GM21619 (cell line): ENCODE measurements around the gene GRIA1.

ENCODE experiments used
- ATAC-seq: cut with Tn5 transposase; IDR thresholded peaks from one replicate; pipeline ENCODE4 v1.9.1; 2021; ENCODE audit not compliant: unreplicated experiment

GRIA1 gene

GRCh38 chr5:153490118-153491037 is at the start of gene GRIA1:
TSS of gene GRIA1 (plus strand) at chr5:153490670.
- ATAC-seq, result no peak

- no peak for ATAC-seq
Measured at GRCh38 chr5:153445875-153446579, 44.4 kb upstream of the GRIA1 start.

GRCh38 chr5:153447534-153447933 is 42.9 kb upstream of the GRIA1 start:
- ATAC-seq, result no peak

- no peak for ATAC-seq
Measured at GRCh38 chr5:153456354-153456753, 34.1 kb upstream of the GRIA1 start.

GRCh38 chr5:153456993-153457392 is 33.5 kb upstream of the GRIA1 start:
- ATAC-seq, result no peak

- no peak for ATAC-seq
Measured at GRCh38 chr5:153458268-153458667, 32.2 kb upstream of the GRIA1 start.

- no peak for ATAC-seq
Measured at GRCh38 chr5:153459051-153459743, 31.3 kb upstream of the GRIA1 start.

- no peak for ATAC-seq
Measured at GRCh38 chr5:153460421-153460820, 30.0 kb upstream of the GRIA1 start.

- no peak for ATAC-seq
Measured at GRCh38 chr5:153461341-153461740, 29.1 kb upstream of the GRIA1 start.

- ATAC-seq, result no peak
Measured at GRCh38 chr5:153463806-153464205, 26.7 kb upstream of the GRIA1 start.

GRCh38 chr5:153467546-153467945 is 22.9 kb upstream of the GRIA1 start:
- no peak for ATAC-seq

GRCh38 chr5:153469423-153469822 is 21.0 kb upstream of the GRIA1 start:
- no peak for ATAC-seq

- ATAC-seq, result no peak
Measured at GRCh38 chr5:153470736-153471135, 19.7 kb upstream of the GRIA1 start.

GRCh38 chr5:153476767-153477166 is 13.7 kb upstream of the GRIA1 start:
- no peak for ATAC-seq

- ATAC-seq, result peak; percentile 97
Measured at GRCh38 chr5:153480401-153480800, 10.1 kb upstream of the GRIA1 start.

- ATAC-seq, result no peak
Measured at GRCh38 chr5:153483482-153483881, 7.0 kb upstream of the GRIA1 start.

- ATAC-seq, result no peak
Measured at GRCh38 chr5:153485641-153486040, 4.8 kb upstream of the GRIA1 start.

- ATAC-seq, result no peak
Measured at GRCh38 chr5:153486771-153487170, 3.7 kb upstream of the GRIA1 start.

GRCh38 chr5:153489611-153490010 is 859 bp upstream of the GRIA1 start:
- ATAC-seq, result no peak

- ATAC-seq, result no peak
Measured at GRCh38 chr5:153491038-153491744, 721 bp downstream of the GRIA1 start.

GRCh38 chr5:153491856-153492255 is 1.4 kb downstream of the GRIA1 start:
- ATAC-seq, result no peak
